ENCODE data around the gene MED4. TPM values are rescaled to one million over a fixed set of nuclear protein-coding genes. Genes with fewer than 3 reads are reported as not detected.

MED4 gene
- total and polyA plus RNA-seq, 9 donors: 23.3 to 63.8 (median 47.1) TPM

- no peaks in the 10 kb centered on the region for H3K9me3 ChIP-seq
- no peaks in the 10 kb centered on the region for H3K36me3 ChIP-seq
- no peak overlapping the region for H3K4me3 ChIP-seq
- no peak for DNase-seq
- WGBS, 3 donors: 72 to 83% (median 74%) methylated on average over 9 of the region's 9 CpGs
- H3K4me1 ChIP-seq (ENCODE audit: insufficient read depth): peaks cover 13% of the 10 kb centered on the region
- H3K27ac ChIP-seq: no peak overlapping the region
- TF ChIP-seq EP300 (IDR thresholded peaks at IDR 0.05) (no peak), CTCF (IDR thresholded peaks at IDR 0.05) (no peak), POLR2A (IDR thresholded peaks at IDR 0.05) (no peak)
- no peaks in the 10 kb centered on the region for H3K27me3 ChIP-seq
- intact Hi-C loops (cut with DNase I): no loop called here
Observed at GRCh38 chr13:48093588-48093987, 1.3 kb downstream of the MED4 start.

- Histone ChIP-seq H3K36me3 (no peaks in the 10 kb centered on the region), H3K9me3 (no peaks in the 10 kb centered on the region), H3K27ac (no peak overlapping the region), H3K4me1 (ENCODE audit: insufficient read depth) (no peaks in the 10 kb centered on the region), H3K4me3 (no peak overlapping the region), H3K27me3 (no peaks in the 10 kb centered on the region)
- TF ChIP-seq EP300 (IDR thresholded peaks at IDR 0.05) (no peak), CTCF (IDR thresholded peaks at IDR 0.05) (no peak), POLR2A (IDR thresholded peaks at IDR 0.05) (no peak)
- intact Hi-C loops (cut with DNase I): no loop called here
- DNase-seq: no peak
- WGBS, 3 donors: 83 to 86% (median 86%) methylated on average over 2 of the region's 2 CpGs
Observed at GRCh38 chr13:48086272-48086671, 8.6 kb downstream of the MED4 start.

- TF ChIP-seq POLR2A (IDR thresholded peaks at IDR 0.05) (no peak), EP300 (IDR thresholded peaks at IDR 0.05) (no peak), CTCF (IDR thresholded peaks at IDR 0.05) (no peak)
- Histone ChIP-seq H3K27ac (no peak overlapping the region), H3K27me3 (no peaks in the 10 kb centered on the region), H3K9me3 (no peaks in the 10 kb centered on the region), H3K4me3 (no peak overlapping the region), H3K4me1 (ENCODE audit: insufficient read depth) (no peaks in the 10 kb centered on the region), H3K36me3 (no peaks in the 10 kb centered on the region)
- DNase-seq: no peak
- 95 to 96% (median 96%) methylated on average over 4 of the region's 4 CpGs for WGBS, 3 donors
- intact Hi-C loops (cut with DNase I): no loop called here
Observed at GRCh38 chr13:48081739-48082138, 13.2 kb downstream of the MED4 start.

DNA sequence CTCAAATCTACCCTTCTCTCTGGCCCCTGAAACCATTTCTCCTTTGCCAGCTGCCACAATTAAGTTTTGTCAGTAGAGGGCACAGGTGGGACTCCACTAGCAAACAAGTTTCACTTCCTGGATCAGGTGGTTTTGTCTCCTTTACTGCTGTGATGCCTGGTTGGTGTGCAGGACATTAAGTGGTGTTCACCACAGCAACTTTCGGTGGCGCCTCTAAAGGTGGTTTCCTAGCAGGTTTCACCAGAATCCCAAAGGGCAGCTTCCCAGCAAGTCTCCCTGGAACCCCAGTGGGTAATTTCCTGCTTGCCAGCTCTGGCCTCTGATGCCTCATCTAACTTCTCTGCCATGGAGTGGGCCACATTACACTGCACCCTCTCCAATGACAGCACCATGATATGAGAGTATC, 16.6 kb downstream of the MED4 start:
- H3K9me3 ChIP-seq: no peaks in the 10 kb centered on the region
- no peaks in the 10 kb centered on the region for H3K4me1 ChIP-seq (ENCODE audit: insufficient read depth)
- H3K27me3 ChIP-seq: no peaks in the 10 kb centered on the region
- no peak overlapping the region for H3K27ac ChIP-seq
- no peak overlapping the region for H3K4me3 ChIP-seq
- TF ChIP-seq EP300 (IDR thresholded peaks at IDR 0.05) (no peak), POLR2A (IDR thresholded peaks at IDR 0.05) (no peak), CTCF (IDR thresholded peaks at IDR 0.05) (no peak)
- 43 to 49% (median 46%) methylated on average over 2 of the region's 2 CpGs for WGBS, 3 donors
- DNase-seq: no peak
- H3K36me3 ChIP-seq: no peaks in the 10 kb centered on the region
- intact Hi-C loops (cut with DNase I): no loop called here

DNA sequence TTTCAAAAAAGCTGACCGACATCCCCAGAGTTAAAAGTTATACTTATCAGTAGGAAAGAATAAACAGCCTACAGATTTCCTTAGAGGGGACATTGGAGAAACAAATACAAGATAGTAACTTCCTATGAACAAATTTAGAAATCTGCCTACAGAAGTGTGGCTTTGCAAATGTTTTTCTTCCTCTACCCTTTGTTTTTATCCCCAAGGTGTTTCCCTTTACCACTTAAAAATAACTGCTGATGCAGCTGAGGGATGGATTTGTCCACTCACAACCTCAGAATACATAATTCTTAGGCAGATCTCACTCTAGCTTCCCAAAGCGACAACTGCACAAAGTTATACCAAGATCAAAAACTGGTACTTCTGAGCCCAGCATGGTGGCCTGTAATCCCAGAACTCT, 20.9 kb downstream of the MED4 start:
- WGBS, 3 donors: 91 to 96% (median 92%) methylated on average over 2 of the region's 2 CpGs
- H3K36me3 ChIP-seq: no peaks in the 10 kb centered on the region

More for the DNA sequence above, 20.9 kb downstream of the MED4 start:
- no peak for DNase-seq
- no peak for TF ChIP-seq EP300 (IDR thresholded peaks at IDR 0.05)
- no peak for TF ChIP-seq CTCF (IDR thresholded peaks at IDR 0.05)
- TF ChIP-seq POLR2A (IDR thresholded peaks at IDR 0.05): no peak
- Histone ChIP-seq H3K27ac (no peak overlapping the region), H3K4me1 (ENCODE audit: insufficient read depth) (no peaks in the 10 kb centered on the region), H3K27me3 (no peaks in the 10 kb centered on the region), H3K4me3 (no peak overlapping the region), H3K9me3 (peaks cover 0 to 23% of the 10 kb centered on the region in 2 donors)
- intact Hi-C loops (cut with DNase I): no loop called here
